ENCODE data around the gene FRZB. TPM values are rescaled to one million over a fixed set of nuclear protein-coding genes. Genes with fewer than 3 reads are reported as not detected.

The FRZB gene
- total RNA-seq, 4 donors from 2014 or later, result 1.8 to 4.9 (median 2.0) TPM

DNA sequence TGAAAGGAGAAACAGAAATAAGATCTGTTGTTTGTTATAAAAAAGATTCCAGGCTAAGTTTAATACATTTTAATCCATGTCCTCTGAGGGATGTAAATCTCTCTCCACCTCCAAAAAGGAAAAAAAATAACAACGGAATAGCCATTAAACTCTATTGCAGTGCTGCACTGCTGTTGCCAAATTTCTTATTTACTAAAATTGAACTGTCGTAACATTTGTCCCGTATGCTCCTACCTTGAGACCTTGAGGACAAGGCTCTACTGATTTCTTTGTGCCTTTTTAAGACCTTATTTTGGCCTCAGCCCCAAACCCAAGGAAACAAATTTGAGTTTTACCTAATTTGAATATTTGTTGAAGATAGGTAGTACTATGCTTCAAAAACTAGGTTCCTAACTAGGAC is 56.4 kb downstream of the FRZB start:
- TF ChIP-seq, protein P1, sequence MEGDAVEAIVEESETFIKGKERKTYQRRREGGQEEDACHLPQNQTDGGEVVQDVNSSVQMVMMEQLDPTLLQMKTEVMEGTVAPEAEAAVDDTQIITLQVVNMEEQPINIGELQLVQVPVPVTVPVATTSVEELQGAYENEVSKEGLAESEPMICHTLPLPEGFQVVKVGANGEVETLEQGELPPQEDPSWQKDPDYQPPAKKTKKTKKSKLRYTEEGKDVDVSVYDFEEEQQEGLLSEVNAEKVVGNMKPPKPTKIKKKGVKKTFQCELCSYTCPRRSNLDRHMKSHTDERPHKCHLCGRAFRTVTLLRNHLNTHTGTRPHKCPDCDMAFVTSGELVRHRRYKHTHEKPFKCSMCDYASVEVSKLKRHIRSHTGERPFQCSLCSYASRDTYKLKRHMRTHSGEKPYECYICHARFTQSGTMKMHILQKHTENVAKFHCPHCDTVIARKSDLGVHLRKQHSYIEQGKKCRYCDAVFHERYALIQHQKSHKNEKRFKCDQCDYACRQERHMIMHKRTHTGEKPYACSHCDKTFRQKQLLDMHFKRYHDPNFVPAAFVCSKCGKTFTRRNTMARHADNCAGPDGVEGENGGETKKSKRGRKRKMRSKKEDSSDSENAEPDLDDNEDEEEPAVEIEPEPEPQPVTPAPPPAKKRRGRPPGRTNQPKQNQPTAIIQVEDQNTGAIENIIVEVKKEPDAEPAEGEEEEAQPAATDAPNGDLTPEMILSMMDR (IDR thresholded peaks at IDR 0.05), result no peak
- no peak for DNase-seq (ENCODE audit: low spot score)
- ATAC-seq (ENCODE audit: low FRiP score), result no peak

DNA sequence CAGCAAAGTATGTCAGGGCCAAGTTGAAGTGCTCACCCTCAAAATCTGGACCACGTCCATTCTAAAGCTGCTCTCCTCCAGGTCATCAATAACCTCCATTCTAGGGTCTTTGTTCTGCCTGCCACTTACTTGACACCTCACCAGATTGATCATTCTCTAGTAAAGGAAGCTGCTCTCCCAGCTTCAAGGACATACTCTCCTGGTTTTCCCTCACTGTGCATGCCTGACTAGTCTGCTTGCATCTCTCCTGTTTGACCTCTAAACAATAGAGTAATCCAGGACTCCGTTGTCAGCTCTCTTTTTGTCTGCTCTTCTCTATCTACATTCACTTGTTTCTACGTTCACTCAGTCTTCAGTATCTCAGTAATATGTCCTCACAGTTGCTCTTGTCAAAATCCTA is 59.1 kb downstream of the FRZB start:
- ATAC-seq (ENCODE audit: low FRiP score), result no peak
- TF ChIP-seq, protein P1 (IDR thresholded peaks at IDR 0.05), result no peak
- DNase-seq (ENCODE audit: low spot score), result no peak

DNA sequence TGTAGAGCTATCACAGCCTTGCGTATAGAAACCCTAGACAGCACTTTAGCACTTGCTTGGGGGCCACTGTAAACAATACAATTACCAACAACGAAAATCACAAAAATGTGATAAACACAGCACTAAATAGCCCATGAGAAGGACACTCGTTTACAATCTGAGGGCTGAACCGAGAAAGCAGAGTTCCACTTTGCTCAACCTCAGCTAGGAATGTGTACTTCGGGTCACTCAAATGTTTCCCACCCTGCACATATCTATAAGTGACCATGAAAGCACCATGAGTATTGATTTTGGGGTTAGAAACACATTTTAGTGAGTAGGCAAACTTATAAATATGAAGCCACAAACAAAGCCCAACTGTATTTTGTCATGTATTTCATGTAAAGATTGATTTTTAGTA is 62.3 kb downstream of the FRZB start:
- TF ChIP-seq, protein P1 (IDR thresholded peaks at IDR 0.05), result no peak
- no peak for DNase-seq (ENCODE audit: low spot score)
- no peak for ATAC-seq (ENCODE audit: low FRiP score)

- DNase-seq (ENCODE audit: low spot score) (no peak), ATAC-seq (ENCODE audit: low FRiP score) (no peak)
- TF ChIP-seq, protein P1 (IDR thresholded peaks at IDR 0.05), result no peak
Observed at GRCh38 chr2:182798736-182799135, 67.7 kb downstream of the FRZB start.

- no peak for DNase-seq (ENCODE audit: low spot score)
- no peak for ATAC-seq (ENCODE audit: low FRiP score)
- TF ChIP-seq, protein P1 (IDR thresholded peaks at IDR 0.05), result no peak
Observed at GRCh38 chr2:182792441-182792840, 74.0 kb downstream of the FRZB start.

DNA sequence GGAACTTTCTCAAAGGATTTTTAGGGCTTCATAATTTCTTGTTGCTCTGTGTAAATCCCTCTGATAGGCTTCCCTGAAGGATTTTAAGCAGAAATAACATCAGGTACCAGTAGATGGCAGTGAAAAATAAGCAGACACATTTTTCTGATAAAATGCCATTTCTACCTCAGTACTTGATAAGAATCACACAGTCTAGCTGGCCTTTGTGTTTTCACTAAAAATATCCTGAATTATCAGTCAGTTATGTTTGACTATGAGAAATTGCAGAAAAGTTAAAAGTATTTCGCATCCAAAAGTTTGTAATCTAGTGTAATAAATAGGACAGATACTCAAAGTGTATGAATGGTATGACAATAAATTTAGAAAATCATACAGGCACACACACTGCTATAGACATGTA is 81.7 kb downstream of the FRZB start:
- TF ChIP-seq, protein P1 (IDR thresholded peaks at IDR 0.05), result no peak
- ATAC-seq (ENCODE audit: low FRiP score) (no peak), DNase-seq (ENCODE audit: low spot score) (no peak)

DNA sequence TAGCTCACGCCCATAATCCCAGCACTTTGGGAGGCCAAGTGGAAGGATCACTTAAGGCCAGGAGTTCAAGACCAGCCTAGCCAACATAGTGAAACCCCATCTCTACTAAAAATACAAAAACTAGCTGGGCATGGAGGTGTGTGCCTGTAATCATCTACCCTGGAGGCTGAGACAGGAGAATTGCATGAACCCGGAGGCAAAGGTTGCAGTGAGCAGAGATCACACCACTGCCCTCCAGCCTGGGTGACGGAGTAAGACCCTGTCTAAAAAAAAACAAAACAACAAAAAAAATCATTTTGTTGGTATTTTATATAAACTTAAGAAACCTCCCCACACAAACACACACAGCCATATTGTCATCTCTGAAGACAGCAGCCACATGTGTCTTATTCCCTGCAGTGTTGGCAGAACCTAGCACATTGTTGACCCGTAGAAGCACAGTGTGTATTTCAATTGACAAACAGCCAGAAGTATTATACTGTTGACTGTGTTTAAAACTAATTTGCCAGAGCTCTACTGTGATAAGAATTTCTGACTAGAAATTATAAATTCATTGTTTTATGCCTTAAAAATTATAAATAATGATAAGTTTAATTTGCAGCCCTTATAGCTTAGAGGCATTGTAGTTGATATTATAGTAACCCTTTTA is 82.3 kb downstream of the FRZB start:
- DNase-seq (ENCODE audit: low spot score) (no peak), ATAC-seq (ENCODE audit: low FRiP score) (no peak)
- TF ChIP-seq, protein P1 (IDR thresholded peaks at IDR 0.05), result no peak

Measured in omental fat pad (tissue), 4 donors.